ENCODE data around the gene PARD3B.

The PARD3B gene

DNA sequence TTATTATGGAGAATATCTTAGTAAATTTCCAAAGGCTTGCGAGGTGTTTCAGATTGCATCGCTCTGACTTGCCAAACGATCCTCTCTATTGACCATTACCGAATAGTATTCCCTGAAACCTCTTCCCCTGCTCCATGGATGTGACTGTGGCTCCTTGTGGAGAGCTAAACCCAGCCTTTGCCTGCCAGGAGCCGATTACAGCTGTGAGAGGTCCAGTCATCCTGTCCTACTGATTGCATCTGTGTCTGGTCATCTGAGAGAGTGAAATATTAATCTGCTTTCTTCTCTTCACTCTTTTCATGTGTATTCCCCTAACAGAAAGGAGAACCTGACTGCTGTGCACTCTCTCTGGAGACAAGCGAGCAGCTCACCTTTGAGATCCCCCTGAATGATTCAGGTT lies 613.1 kb downstream of the PARD3B start:
- TF ChIP-seq, protein P1, sequence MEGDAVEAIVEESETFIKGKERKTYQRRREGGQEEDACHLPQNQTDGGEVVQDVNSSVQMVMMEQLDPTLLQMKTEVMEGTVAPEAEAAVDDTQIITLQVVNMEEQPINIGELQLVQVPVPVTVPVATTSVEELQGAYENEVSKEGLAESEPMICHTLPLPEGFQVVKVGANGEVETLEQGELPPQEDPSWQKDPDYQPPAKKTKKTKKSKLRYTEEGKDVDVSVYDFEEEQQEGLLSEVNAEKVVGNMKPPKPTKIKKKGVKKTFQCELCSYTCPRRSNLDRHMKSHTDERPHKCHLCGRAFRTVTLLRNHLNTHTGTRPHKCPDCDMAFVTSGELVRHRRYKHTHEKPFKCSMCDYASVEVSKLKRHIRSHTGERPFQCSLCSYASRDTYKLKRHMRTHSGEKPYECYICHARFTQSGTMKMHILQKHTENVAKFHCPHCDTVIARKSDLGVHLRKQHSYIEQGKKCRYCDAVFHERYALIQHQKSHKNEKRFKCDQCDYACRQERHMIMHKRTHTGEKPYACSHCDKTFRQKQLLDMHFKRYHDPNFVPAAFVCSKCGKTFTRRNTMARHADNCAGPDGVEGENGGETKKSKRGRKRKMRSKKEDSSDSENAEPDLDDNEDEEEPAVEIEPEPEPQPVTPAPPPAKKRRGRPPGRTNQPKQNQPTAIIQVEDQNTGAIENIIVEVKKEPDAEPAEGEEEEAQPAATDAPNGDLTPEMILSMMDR (IDR thresholded peaks at IDR 0.05; ENCODE audit: insufficient read depth, low read length, poor library complexity, severe bottlenecking), result no peak
- TF ChIP-seq EZH2phosphoT487 (conservative IDR thresholded peaks at IDR 0.05; ENCODE audit: low read length), result no peak
- H3K27me3 ChIP-seq (ENCODE audit: low read length), result no peaks in the 10 kb centered on the region
- no peak overlapping the region for H3K4me3 ChIP-seq (ENCODE audit: insufficient read depth, low read length, poor library complexity, severe bottlenecking)
- H3K9me2 ChIP-seq (replicated peaks; ENCODE audit: insufficient read depth, low read length), result no peaks in the 10 kb centered on the region
- H3K4me2 ChIP-seq (ENCODE audit: low read depth, low read length, poor library complexity, severe bottlenecking), result no peak overlapping the region
- no peaks in the 10 kb centered on the region for H3K9me3 ChIP-seq (ENCODE audit: insufficient read depth, low read length)
- no peaks in the 10 kb centered on the region for H3K36me3 ChIP-seq (ENCODE audit: low read length)
- H4K20me1 ChIP-seq (ENCODE audit: low read depth, low read length), result no peaks in the 10 kb centered on the region
- no peaks in the 10 kb centered on the region for H3K79me2 ChIP-seq (ENCODE audit: insufficient read depth, low read length)
- H3F3A ChIP-seq (ENCODE audit: insufficient read depth), result no peaks in the 10 kb centered on the region
- H3K27ac ChIP-seq (ENCODE audit: low read depth, low read length), result no peak overlapping the region
- H3K9ac ChIP-seq (ENCODE audit: low read length), result no peak overlapping the region
- no peak overlapping the region for H2AFZ ChIP-seq (ENCODE audit: low read depth, low read length, severe bottlenecking)

DNA sequence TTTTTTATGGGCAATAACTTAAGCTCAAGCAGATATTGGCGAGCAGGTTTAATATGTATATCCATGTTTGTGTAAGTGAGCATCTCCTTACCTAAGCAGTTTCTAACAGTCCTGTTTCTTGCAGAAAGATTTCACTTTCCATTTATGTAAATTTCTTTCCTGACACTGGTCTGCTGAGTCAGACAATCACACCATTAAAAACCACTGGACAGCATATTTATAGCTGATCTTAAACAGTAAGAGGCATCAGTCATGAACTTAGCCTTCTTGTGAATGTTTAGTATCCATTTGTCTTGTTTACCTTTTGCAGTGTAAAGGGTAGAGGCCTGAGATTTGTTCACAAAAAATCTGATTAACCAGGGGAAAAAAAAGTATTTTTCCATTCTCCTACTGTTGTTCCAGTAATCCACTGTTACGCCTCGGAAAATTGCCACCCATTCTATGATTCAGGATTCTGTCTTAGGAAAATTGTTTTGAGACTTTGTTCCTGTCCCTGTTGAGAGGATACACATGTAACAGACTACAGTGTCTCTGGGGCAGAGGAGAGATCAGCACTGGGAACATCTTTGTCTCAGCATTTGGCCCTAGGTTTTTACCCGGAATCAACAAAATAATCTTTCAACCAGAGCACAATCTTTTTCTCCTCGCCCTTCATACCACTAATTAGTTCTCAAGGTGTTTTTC lies 616.0 kb downstream of the PARD3B start:
- Histone ChIP-seq H3K9me2 (replicated peaks; ENCODE audit: insufficient read depth, low read length) (no peaks in the 10 kb centered on the region), H3K79me2 (ENCODE audit: insufficient read depth, low read length) (no peaks in the 10 kb centered on the region), H3F3A (ENCODE audit: insufficient read depth) (no peaks in the 10 kb centered on the region), H3K4me2 (ENCODE audit: low read depth, low read length, poor library complexity, severe bottlenecking) (no peak overlapping the region), H2AFZ (ENCODE audit: low read depth, low read length, severe bottlenecking) (no peak overlapping the region), H4K20me1 (ENCODE audit: low read depth, low read length) (no peaks in the 10 kb centered on the region), H3K4me3 (ENCODE audit: insufficient read depth, low read length, poor library complexity, severe bottlenecking) (no peak overlapping the region), H3K9ac (ENCODE audit: low read length) (no peak overlapping the region), H3K36me3 (ENCODE audit: low read length) (no peaks in the 10 kb centered on the region), H3K27ac (ENCODE audit: low read depth, low read length) (no peak overlapping the region), H3K27me3 (ENCODE audit: low read length) (no peaks in the 10 kb centered on the region), H3K9me3 (ENCODE audit: insufficient read depth, low read length) (no peaks in the 10 kb centered on the region)
- TF ChIP-seq EZH2phosphoT487 (conservative IDR thresholded peaks at IDR 0.05; ENCODE audit: low read length), result no peak
- TF ChIP-seq, protein P1 (IDR thresholded peaks at IDR 0.05; ENCODE audit: insufficient read depth, low read length, poor library complexity, severe bottlenecking), result no peak

DNA sequence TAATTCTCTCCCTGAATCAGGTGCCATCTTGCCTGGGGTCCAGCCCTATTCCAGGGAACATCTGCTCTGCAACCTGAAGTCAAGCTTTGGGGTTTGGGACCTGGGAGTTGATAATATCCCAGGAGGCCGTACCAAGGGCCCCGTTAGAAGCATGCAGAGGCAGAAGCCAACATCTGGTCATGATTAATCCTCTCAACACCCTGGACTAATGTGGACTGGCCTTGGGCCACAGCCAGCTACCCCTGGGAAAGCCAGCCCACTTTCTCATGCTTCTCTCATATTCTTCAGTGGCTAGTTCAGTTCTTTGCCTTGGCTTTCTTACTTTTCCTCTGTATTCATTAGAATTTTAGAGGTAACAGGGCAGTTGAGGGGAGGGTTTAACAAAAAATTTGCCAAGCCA lies 621.5 kb downstream of the PARD3B start:
- Histone ChIP-seq H3K9ac (ENCODE audit: low read length) (no peak overlapping the region), H4K20me1 (ENCODE audit: low read depth, low read length) (no peaks in the 10 kb centered on the region), H3K4me2 (ENCODE audit: low read depth, low read length, poor library complexity, severe bottlenecking) (no peak overlapping the region), H3K4me3 (ENCODE audit: insufficient read depth, low read length, poor library complexity, severe bottlenecking) (no peak overlapping the region), H3K27ac (ENCODE audit: low read depth, low read length) (no peak overlapping the region), H3F3A (ENCODE audit: insufficient read depth) (no peaks in the 10 kb centered on the region), H3K79me2 (ENCODE audit: insufficient read depth, low read length) (no peaks in the 10 kb centered on the region), H3K27me3 (ENCODE audit: low read length) (no peaks in the 10 kb centered on the region), H3K9me3 (ENCODE audit: insufficient read depth, low read length) (no peaks in the 10 kb centered on the region), H3K36me3 (ENCODE audit: low read length) (no peaks in the 10 kb centered on the region), H2AFZ (ENCODE audit: low read depth, low read length, severe bottlenecking) (no peak overlapping the region), H3K9me2 (replicated peaks; ENCODE audit: insufficient read depth, low read length) (no peaks in the 10 kb centered on the region; the same call in 1 of the 2 replicates)
- TF ChIP-seq, protein P1 (IDR thresholded peaks at IDR 0.05; ENCODE audit: insufficient read depth, low read length, poor library complexity, severe bottlenecking), result no peak
- no peak for TF ChIP-seq EZH2phosphoT487 (conservative IDR thresholded peaks at IDR 0.05; ENCODE audit: low read length)

Measured in SU-DHL-6 (cell line).